HepG2 (cell line): ENCODE data around the gene MAML1. TPM values are rescaled to one million over a fixed set of nuclear protein-coding genes. Genes with fewer than 3 reads are reported as not detected.

Experiments
- ATAC-seq: fragments of 200-7000 bp; cut with Tn5 transposase; 3 replicates; pipeline ENCODE4 v1.9.1; 2020; ENCODE audit warnings: mild to moderate bottlenecking, moderate library complexity
- BruUV-seq: library from RNA; stranded (reverse); fragments of 400-500 nt; replicated peaks from 2 replicates; lab custom pipeline; 2021; lab: Mats Ljungman, UMichigan
- CTCF ChIA-PET: fragments of 300-600 bp; formaldehyde crosslinking; extraction: SDS; loops from one replicate; lab custom pipeline; 2021; ENCODE audit warnings: low total read pairs, inconsistent platforms, low intra/inter-chr PET ratio; lab: Yijun Ruan, JAX
- POLR2A ChIA-PET: fragments of 350-600 bp; sonication (Branson Sonifier 250); formaldehyde crosslinking; loops from one replicate; lab custom pipeline; 2020; ENCODE audit warnings: antibody characterized with exemption, inconsistent platforms; lab: Yijun Ruan, JAX
- DNase-seq: peaks from one replicate; pipeline ENCODE4 v3.0.0-alpha.2; 2015; ENCODE audit warnings: low spot score
- FAIRE-seq: peaks from 3 replicates; lab custom pipeline; 2011; peaks lifted over from hg19 to GRCh38; lab: Jason Lieb, UNC
- H2AFZ ChIP-seq: one replicate; pipeline ENCODE4 v1.6.1; 2011; ENCODE audit warnings: low read length, inconsistent platforms
- H3K27ac ChIP-seq: fragments of 300-600 bp; 3 replicates; pipeline ENCODE4 v1.8.0; 2011; ENCODE audit warnings: mixed run types, mild to moderate bottlenecking, mixed read lengths, low read length, inconsistent platforms; ENCODE audit not compliant: insufficient read depth; ENCODE audit errors: extremely low read length
- H3K27me3 ChIP-seq, 2 experiments: fragments of 200-600 bp in 1 of 2; 2 replicates in 1 of 2; 3 replicates in 1 of 2; pipeline versions ENCODE4 v1.6.0 to v1.8.0; 2011; ENCODE audit warnings: low read length in 2 of 2, mild to moderate bottlenecking in 2 of 2, moderate library complexity in 2 of 2, inconsistent platforms in 1 of 2; ENCODE audit not compliant: insufficient read depth in 2 of 2, control insufficient read depth in 1 of 2
- H3K36me3 ChIP-seq, 2 experiments: fragments of 200-600 bp in 1 of 2; replicated peaks in 1 of 2; 2 replicates in 1 of 2; 3 replicates in 1 of 2; pipeline versions ENCODE4 v1.5.1 to v1.8.0; 2011; ENCODE audit warnings: low read length in 2 of 2, inconsistent platforms in 1 of 2; ENCODE audit not compliant: insufficient read depth in 2 of 2, control insufficient read depth in 1 of 2
- H3K4me1 ChIP-seq: 2 replicates; pipeline ENCODE4 v1.5.1; 2012; ENCODE audit warnings: low read length, inconsistent platforms; ENCODE audit not compliant: insufficient read depth
- H3K4me2 ChIP-seq: 2 replicates; pipeline ENCODE4 v1.6.0; 2011; ENCODE audit warnings: low read depth, low read length, inconsistent platforms
- H3K4me3 ChIP-seq, 3 experiments: fragments of 200-600 bp in 1 of 3; sonication (generic), shearing (Covaris generic) in 1 of 3; replicated peaks in 1 of 3; 2 replicates each; pipeline ENCODE4 v1.5.1; 2011 to 2016; ENCODE audit warnings: low read length in 3 of 3, inconsistent platforms in 2 of 3, low read depth in 2 of 3, mild to moderate bottlenecking in 2 of 3, control low read depth in 1 of 3, mixed read lengths in 1 of 3; ENCODE audit not compliant: insufficient read depth in 1 of 3
- H3K79me2 ChIP-seq: one replicate; pipeline ENCODE4 v1.6.1; 2011; ENCODE audit warnings: low read length, inconsistent platforms; ENCODE audit not compliant: insufficient read depth
- H3K9ac ChIP-seq: 2 replicates; pipeline ENCODE4 v1.6.0; 2011; ENCODE audit warnings: mild to moderate bottlenecking, low read depth, low read length, inconsistent platforms; ENCODE audit not compliant: insufficient read depth
- H3K9me3 ChIP-seq: 2 replicates; pipeline ENCODE4 v1.5.1; 2012; ENCODE audit warnings: mild to moderate bottlenecking, low read length
- H4K20me1 ChIP-seq: 2 replicates; pipeline ENCODE4 v1.6.0; 2011; ENCODE audit warnings: inconsistent platforms, mild to moderate bottlenecking, low read length, moderate library complexity; ENCODE audit not compliant: insufficient read depth
- ISL2 ChIP-seq: sonication (generic); formaldehyde crosslinking; IDR thresholded peaks from 2 replicates; pipeline ENCODE4 v1.5.0; 2020; ENCODE audit warnings: missing genetic modification reagents
- JARID2 ChIP-seq: sonication (generic); formaldehyde crosslinking; IDR thresholded peaks from 2 replicates; pipeline ENCODE4 v1.8.1; 2023; ENCODE audit warnings: missing genetic modification reagents, inconsistent platforms; ENCODE audit not compliant: insufficient replicate concordance
- JUNB ChIP-seq: sonication (generic); formaldehyde crosslinking; IDR thresholded peaks from 2 replicates; pipeline ENCODE4 v1.8.0; 2022; ENCODE audit warnings: missing genetic modification reagents, mild to moderate bottlenecking, borderline replicate concordance
- KLF11 ChIP-seq: IDR thresholded peaks from 2 replicates; pipeline ENCODE4 v1.6.1; 2016; ENCODE audit warnings: missing compliant biosample characterization
- NFE2L1 ChIP-seq: sonication (generic); formaldehyde crosslinking; IDR thresholded peaks from 2 replicates; pipeline ENCODE4 v1.4.0; 2020; ENCODE audit warnings: missing genetic modification reagents, mild to moderate bottlenecking, borderline replicate concordance
- RXRB ChIP-seq: IDR thresholded peaks from 2 replicates; pipeline ENCODE4 v1.6.1; 2016; ENCODE audit warnings: borderline replicate concordance, missing genetic modification reagents, missing compliant biosample characterization
- SRSF1 ChIP-seq: fragments of 200-400 bp; formaldehyde crosslinking; optimal IDR thresholded peaks from 2 replicates; pipeline ENCODE3; 2017; ENCODE audit warnings: mild to moderate bottlenecking, low read depth, low read length, moderate library complexity
- ZBTB42 ChIP-seq: sonication (generic); formaldehyde crosslinking; IDR thresholded peaks from 2 replicates; pipeline ENCODE4 v1.5.0; 2020; ENCODE audit warnings: mild to moderate bottlenecking, missing genetic modification reagents
- ZFP90 ChIP-seq: sonication (generic); formaldehyde crosslinking; IDR thresholded peaks from 2 replicates; pipeline ENCODE4 v1.8.0; 2022; ENCODE audit warnings: missing genetic modification reagents, mild to moderate bottlenecking, inconsistent platforms, borderline replicate concordance
- ZNF343 ChIP-seq: sonication (generic); formaldehyde crosslinking; IDR thresholded peaks from 2 replicates; pipeline ENCODE4 v1.4.0; 2020; ENCODE audit warnings: mild to moderate bottlenecking, missing genetic modification reagents
- ZNF577 ChIP-seq: sonication (generic); formaldehyde crosslinking; IDR thresholded peaks from 2 replicates; pipeline ENCODE4 v1.4.0; 2020; ENCODE audit warnings: mild to moderate bottlenecking, low read depth, missing genetic modification reagents, borderline replicate concordance
- ZNF883 ChIP-seq: sonication (generic); formaldehyde crosslinking; IDR thresholded peaks from 2 replicates; pipeline ENCODE4 v1.5.1; 2020; ENCODE audit warnings: mild to moderate bottlenecking, missing genetic modification reagents; ENCODE audit errors: not compliant biosample characterization
- ZSCAN29 ChIP-seq: sonication (generic); formaldehyde crosslinking; conservative IDR thresholded peaks from 2 replicates; pipeline ENCODE4 v1.4.0; 2020; ENCODE audit warnings: mild to moderate bottlenecking, missing genetic modification reagents
- WGBS: methylation state at CpG from one replicate; pipeline ENCODE4 v1.1.6; 2017; ENCODE audit warnings: low lambda C conversion rate; 5-methylcytosine and 5-hydroxymethylcytosine counted together
- in situ Hi-C: cut with HindIII; loops from 2 replicates; pipeline ENCODE4 v1.10.0; 2017; ENCODE audit warnings: low pct_unique_long_range_greater_than_20kb; ENCODE audit not compliant: extremely low pct_ligation_motif_present
- intact Hi-C: fragments of 100-400 bp; cut with micrococcal nuclease; formaldehyde crosslinking; loops from one replicate; pipeline ENCODE4 v1.10.0; 2022; ENCODE audit not compliant: unreplicated experiment
- polyA plus RNA-seq, 8 experiments: library from polyadenylated mRNA; depleted of rRNA in 3 of 8; stranded (reverse) in 7 of 8; unstranded in 1 of 8; fragments of >200 nt; fragmentation: Illumina TruSeq in 4 of 8; extraction: Trizol in 4 of 8; gene quantifications; 2 replicates each; pipeline versions ENCODE4 v1.2.1 to v1.2.3, GENCODE V29; 2011 to 2016; ENCODE audit warnings: low read depth in 4 of 8, missing spikeins in 1 of 8, mixed read lengths in 1 of 8; ENCODE audit not compliant: insufficient read depth in 1 of 8
- total RNA-seq, 5 experiments: library from RNA; depleted of rRNA; stranded (reverse); fragments of >200 nt; fragmentation: Illumina TruSeq; extraction: Trizol; gene quantifications; 2 replicates each; pipeline ENCODE4 v1.2.3, GENCODE V29; 2016; ENCODE audit warnings: low read depth in 1 of 5
- TF ChIP-seq, protein P1 (sequence below): sonication (generic); formaldehyde crosslinking; IDR thresholded peaks from 2 replicates; pipeline ENCODE4 v1.9.0; 2021; ENCODE audit warnings: missing genetic modification reagents, borderline replicate concordance
- TF ChIP-seq, protein P2 (sequence below): sonication (generic); formaldehyde crosslinking; IDR thresholded peaks from 2 replicates; pipeline ENCODE4 v1.4.0; 2020; ENCODE audit warnings: missing genetic modification reagents, borderline replicate concordance
- TF ChIP-seq, protein P3 (sequence below): sonication (generic); formaldehyde crosslinking; conservative IDR thresholded peaks from 2 replicates; pipeline ENCODE4 v1.4.0; 2020; ENCODE audit warnings: missing genetic modification reagents
- TF ChIP-seq, protein P4 (sequence below): sonication (generic); IDR thresholded peaks from 2 replicates; pipeline ENCODE4 v1.6.1; 2016; ENCODE audit warnings: low read depth, borderline replicate concordance

The MAML1 gene
- total and polyA plus RNA-seq, 2 of the 13 experiments (the other 11 are each of a cell fraction or from before 2014, with no cell fraction given) = 10.0 to 10.8 TPM

DNA sequence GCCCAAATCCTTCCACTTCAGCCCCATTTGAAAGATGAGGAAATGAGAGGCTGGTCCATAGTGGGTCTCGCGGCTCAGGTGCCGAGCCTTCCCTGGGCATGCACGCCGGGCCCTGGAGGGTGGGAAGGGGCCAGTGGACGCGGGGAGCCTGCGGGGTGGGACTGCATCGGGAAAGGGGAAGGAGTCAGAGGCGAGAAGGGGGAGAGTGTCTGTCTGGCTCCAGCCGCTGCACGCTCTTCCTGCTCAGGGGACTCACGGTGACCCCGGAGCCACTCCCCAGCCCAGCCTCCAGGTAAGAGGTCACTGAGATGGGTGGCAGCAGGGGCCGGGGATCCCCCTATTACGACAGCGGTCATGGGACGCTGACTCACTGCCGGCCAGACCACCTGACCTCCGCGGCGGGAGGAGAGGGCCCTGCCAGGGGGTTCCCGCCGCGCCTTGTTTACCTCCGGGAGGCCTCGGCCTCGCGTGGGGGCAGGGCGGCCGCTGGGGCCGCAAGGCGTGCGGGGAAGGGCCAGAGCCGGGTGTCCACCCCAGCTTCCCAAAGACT is 86.2 kb downstream of the MAML1 start:
- H3K27ac ChIP-seq = peak overlapping the region; percentile 99
- DNase-seq (peak; percentile 94), ATAC-seq (peak; percentile 65), FAIRE-seq (peak; percentile 82)
- in situ Hi-C loops (no loop called here), intact Hi-C loops (loop anchor here (1.0 to 2.0 kb wide), 2 partner anchors 11 to 14 kb away; no protein-coding TSS in a partner anchor)
- H3K9ac ChIP-seq = peak overlapping the region; percentile 100
- H3K4me2 ChIP-seq = peak overlapping the region; percentile 92
- H3K4me3 ChIP-seq = peak overlapping the region; percentile 49 to 99 (median 58); a peak in 5 of 6 replicates
- BruUV-seq = no TSS peak
- H3K36me3 ChIP-seq = peaks cover 9 to 13% of the 10 kb centered on the region in 2 experiments; a peak in 3 of 5 replicates
- H3K27me3 ChIP-seq = no peaks in the 10 kb centered on the region
- H2AFZ ChIP-seq = no peak overlapping the region
- CTCF ChIA-PET = no interaction called here
- POLR2A ChIA-PET = interaction anchor here (0.7 to 5.3 kb wide), 11 partner anchors 8 to 196 kb away, joined by 3 to 115 read pairs (median 7); partner anchors contain the start of genes CBY3, HNRNPH1, MAML1 and MGAT4B
- H3K4me1 ChIP-seq = peaks cover 51% of the 10 kb centered on the region
- WGBS = 0% methylated on average over 3 of the region's 35 CpGs
- peaks cover 34% of the 10 kb centered on the region for H3K79me2 ChIP-seq
- no peaks in the 10 kb centered on the region for H3K9me3 ChIP-seq
- H4K20me1 ChIP-seq = peaks cover 25% of the 10 kb centered on the region
- TF ChIP-seq KLF11 (CRISPR knock-in tag) (no peak), ZBTB42 (0 out of 2 replicates have a peak, but pooled peaks have one; percentile 66), RXRB (CRISPR knock-in tag) (peak; percentile 99), ZNF883 (CRISPR knock-in tag) (no peak), ISL2 (CRISPR knock-in tag) (peak; percentile 78), NFE2L1 (CRISPR knock-in tag) (no peak; the same call in 1 of the 2 replicates), ZNF343 (CRISPR knock-in tag) (0 out of 2 replicates have a peak, but pooled peaks have one; percentile 16), JUNB (peak; percentile 97), ZNF577 (no peak), SRSF1 (no peak), ZSCAN29 (CRISPR knock-in tag) (no peak; the same call in 1 of the 2 replicates), ZFP90 (CRISPR knock-in tag) (no peak), JARID2 (CRISPR knock-in tag) (no peak)
- TF ChIP-seq, protein P1, sequence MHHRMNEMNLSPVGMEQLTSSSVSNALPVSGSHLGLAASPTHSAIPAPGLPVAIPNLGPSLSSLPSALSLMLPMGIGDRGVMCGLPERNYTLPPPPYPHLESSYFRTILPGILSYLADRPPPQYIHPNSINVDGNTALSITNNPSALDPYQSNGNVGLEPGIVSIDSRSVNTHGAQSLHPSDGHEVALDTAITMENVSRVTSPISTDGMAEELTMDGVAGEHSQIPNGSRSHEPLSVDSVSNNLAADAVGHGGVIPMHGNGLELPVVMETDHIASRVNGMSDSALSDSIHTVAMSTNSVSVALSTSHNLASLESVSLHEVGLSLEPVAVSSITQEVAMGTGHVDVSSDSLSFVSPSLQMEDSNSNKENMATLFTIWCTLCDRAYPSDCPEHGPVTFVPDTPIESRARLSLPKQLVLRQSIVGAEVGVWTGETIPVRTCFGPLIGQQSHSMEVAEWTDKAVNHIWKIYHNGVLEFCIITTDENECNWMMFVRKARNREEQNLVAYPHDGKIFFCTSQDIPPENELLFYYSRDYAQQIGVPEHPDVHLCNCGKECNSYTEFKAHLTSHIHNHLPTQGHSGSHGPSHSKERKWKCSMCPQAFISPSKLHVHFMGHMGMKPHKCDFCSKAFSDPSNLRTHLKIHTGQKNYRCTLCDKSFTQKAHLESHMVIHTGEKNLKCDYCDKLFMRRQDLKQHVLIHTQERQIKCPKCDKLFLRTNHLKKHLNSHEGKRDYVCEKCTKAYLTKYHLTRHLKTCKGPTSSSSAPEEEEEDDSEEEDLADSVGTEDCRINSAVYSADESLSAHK = no peak
- TF ChIP-seq, protein P2, sequence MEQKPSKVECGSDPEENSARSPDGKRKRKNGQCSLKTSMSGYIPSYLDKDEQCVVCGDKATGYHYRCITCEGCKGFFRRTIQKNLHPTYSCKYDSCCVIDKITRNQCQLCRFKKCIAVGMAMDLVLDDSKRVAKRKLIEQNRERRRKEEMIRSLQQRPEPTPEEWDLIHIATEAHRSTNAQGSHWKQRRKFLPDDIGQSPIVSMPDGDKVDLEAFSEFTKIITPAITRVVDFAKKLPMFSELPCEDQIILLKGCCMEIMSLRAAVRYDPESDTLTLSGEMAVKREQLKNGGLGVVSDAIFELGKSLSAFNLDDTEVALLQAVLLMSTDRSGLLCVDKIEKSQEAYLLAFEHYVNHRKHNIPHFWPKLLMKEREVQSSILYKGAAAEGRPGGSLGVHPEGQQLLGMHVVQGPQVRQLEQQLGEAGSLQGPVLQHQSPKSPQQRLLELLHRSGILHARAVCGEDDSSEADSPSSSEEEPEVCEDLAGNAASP (CRISPR knock-in tag) = peak; percentile 93
- TF ChIP-seq, protein P3, sequence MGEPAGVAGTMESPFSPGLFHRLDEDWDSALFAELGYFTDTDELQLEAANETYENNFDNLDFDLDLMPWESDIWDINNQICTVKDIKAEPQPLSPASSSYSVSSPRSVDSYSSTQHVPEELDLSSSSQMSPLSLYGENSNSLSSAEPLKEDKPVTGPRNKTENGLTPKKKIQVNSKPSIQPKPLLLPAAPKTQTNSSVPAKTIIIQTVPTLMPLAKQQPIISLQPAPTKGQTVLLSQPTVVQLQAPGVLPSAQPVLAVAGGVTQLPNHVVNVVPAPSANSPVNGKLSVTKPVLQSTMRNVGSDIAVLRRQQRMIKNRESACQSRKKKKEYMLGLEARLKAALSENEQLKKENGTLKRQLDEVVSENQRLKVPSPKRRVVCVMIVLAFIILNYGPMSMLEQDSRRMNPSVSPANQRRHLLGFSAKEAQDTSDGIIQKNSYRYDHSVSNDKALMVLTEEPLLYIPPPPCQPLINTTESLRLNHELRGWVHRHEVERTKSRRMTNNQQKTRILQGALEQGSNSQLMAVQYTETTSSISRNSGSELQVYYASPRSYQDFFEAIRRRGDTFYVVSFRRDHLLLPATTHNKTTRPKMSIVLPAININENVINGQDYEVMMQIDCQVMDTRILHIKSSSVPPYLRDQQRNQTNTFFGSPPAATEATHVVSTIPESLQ (CRISPR knock-in tag) = no peak
- TF ChIP-seq, protein P4, sequence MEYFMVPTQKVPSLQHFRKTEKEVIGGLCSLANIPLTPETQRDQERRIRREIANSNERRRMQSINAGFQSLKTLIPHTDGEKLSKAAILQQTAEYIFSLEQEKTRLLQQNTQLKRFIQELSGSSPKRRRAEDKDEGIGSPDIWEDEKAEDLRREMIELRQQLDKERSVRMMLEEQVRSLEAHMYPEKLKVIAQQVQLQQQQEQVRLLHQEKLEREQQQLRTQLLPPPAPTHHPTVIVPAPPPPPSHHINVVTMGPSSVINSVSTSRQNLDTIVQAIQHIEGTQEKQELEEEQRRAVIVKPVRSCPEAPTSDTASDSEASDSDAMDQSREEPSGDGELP = peak; percentile 84
